HepG2 (cell line): ENCODE measurements around the gene PLEKHB2. TPM values are rescaled to one million over a fixed set of nuclear protein-coding genes. Genes with fewer than 3 reads are reported as not detected.

Source experiments
- FOXC1 ChIP-seq: sonication (generic); formaldehyde crosslinking; IDR thresholded peaks from 2 replicates; pipeline ENCODE4 v1.8.0; 2022; ENCODE audit warnings: mild to moderate bottlenecking, missing genetic modification reagents, borderline replicate concordance
- FOXO1 ChIP-seq: sonication (generic); formaldehyde crosslinking; IDR thresholded peaks from 2 replicates; pipeline ENCODE4 v1.4.0; 2020; ENCODE audit warnings: missing genetic modification reagents
- GTF3A ChIP-seq: sonication (generic); formaldehyde crosslinking; conservative IDR thresholded peaks from 2 replicates; pipeline ENCODE4 v1.4.0; 2020; ENCODE audit warnings: mild to moderate bottlenecking, missing genetic modification reagents
- HDAC2 ChIP-seq: sonication (generic); formaldehyde crosslinking; IDR thresholded peaks from 2 replicates; pipeline ENCODE4 v1.4.0; 2020; ENCODE audit warnings: missing genetic modification reagents
- KLF16 ChIP-seq, 2 experiments: sonication (generic) in 1 of 2; formaldehyde crosslinking in 1 of 2; IDR thresholded peaks; 2 replicates each; pipeline versions ENCODE4 v1.6.1 to v1.8.0; 2016 to 2023; ENCODE audit warnings: missing genetic modification reagents in 2 of 2, missing compliant biosample characterization in 1 of 2
- RFX1 ChIP-seq: fragments of 450-650 bp; IDR thresholded peaks from 2 replicates; pipeline ENCODE4 v1.6.1; 2017
- SP140L ChIP-seq: sonication (generic); formaldehyde crosslinking; IDR thresholded peaks from 2 replicates; pipeline ENCODE4 v1.4.0; 2020; ENCODE audit warnings: missing genetic modification reagents, borderline replicate concordance
- TFAP4 ChIP-seq: sonication (generic); IDR thresholded peaks from 2 replicates; pipeline ENCODE4 v1.6.1; 2016; ENCODE audit warnings: low read depth, borderline replicate concordance
- ZNF615 ChIP-seq: sonication (generic); formaldehyde crosslinking; IDR thresholded peaks from 2 replicates; pipeline ENCODE4 v1.5.0; 2020; ENCODE audit warnings: mild to moderate bottlenecking, missing genetic modification reagents, borderline replicate concordance
- ZNF75D ChIP-seq: sonication (generic); formaldehyde crosslinking; IDR thresholded peaks from 2 replicates; pipeline ENCODE4 v1.8.1; 2023; ENCODE audit warnings: missing genetic modification reagents, mild to moderate bottlenecking, borderline replicate concordance
- polyA plus RNA-seq, 8 experiments: library from polyadenylated mRNA; depleted of rRNA in 3 of 8; stranded (reverse) in 7 of 8; unstranded in 1 of 8; fragments of >200 nt; fragmentation: Illumina TruSeq in 4 of 8; extraction: Trizol in 4 of 8; gene quantifications; 2 replicates each; pipeline versions ENCODE4 v1.2.1 to v1.2.3, GENCODE V29; 2011 to 2016; ENCODE audit warnings: low read depth in 4 of 8, missing spikeins in 1 of 8, mixed read lengths in 1 of 8; ENCODE audit not compliant: insufficient read depth in 1 of 8
- total RNA-seq, 5 experiments: library from RNA; depleted of rRNA; stranded (reverse); fragments of >200 nt; fragmentation: Illumina TruSeq; extraction: Trizol; gene quantifications; 2 replicates each; pipeline ENCODE4 v1.2.3, GENCODE V29; 2016; ENCODE audit warnings: low read depth in 1 of 5
- TF ChIP-seq, protein P1 (sequence below): sonication (generic); formaldehyde crosslinking; conservative IDR thresholded peaks from 2 replicates; pipeline ENCODE4 v1.4.0; 2020; ENCODE audit warnings: missing genetic modification reagents
- TF ChIP-seq, protein P2 (sequence below): sonication (generic); formaldehyde crosslinking; IDR thresholded peaks from 2 replicates; pipeline ENCODE4 v1.5.0; 2020; ENCODE audit warnings: missing genetic modification reagents

The PLEKHB2 gene
- total and polyA plus RNA-seq, 2 of the 13 experiments (the other 11 are each of a cell fraction or from before 2014, with no cell fraction given), result 73.0 to 78.9 TPM

DNA sequence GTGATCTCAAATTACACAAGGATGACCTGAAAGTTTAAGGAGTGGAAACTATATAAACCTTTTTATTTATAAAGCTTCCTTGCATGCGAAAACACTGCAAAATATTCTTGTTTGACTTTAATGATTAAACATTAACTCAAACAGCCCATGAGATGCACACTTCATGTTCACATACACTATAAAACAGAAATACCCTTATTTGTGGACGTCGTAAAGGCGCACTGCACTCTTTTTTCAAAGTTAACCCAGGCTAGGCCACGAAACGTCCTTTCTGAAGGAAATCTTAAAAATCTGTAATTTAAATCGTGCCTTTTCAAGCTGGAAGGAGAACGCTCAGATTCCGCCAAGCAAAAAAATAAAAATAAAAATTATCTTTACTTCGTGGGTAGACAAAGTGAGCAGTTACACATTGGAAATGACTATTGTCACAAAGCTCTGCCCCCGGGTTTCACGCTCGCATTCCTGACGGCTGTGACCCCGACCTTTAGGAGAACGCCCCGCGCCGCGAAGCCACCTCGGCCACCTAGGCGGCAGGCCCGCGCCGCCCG, 12.6 kb upstream of the PLEKHB2 start (continued):
- TF ChIP-seq GTF3A (CRISPR knock-in tag), result no peak; the same call in 1 of the 2 replicates
- no peak for TF ChIP-seq RFX1
- TF ChIP-seq ZNF615 (CRISPR knock-in tag), result no peak
- TF ChIP-seq TFAP4, result no peak
- TF ChIP-seq, protein P1, sequence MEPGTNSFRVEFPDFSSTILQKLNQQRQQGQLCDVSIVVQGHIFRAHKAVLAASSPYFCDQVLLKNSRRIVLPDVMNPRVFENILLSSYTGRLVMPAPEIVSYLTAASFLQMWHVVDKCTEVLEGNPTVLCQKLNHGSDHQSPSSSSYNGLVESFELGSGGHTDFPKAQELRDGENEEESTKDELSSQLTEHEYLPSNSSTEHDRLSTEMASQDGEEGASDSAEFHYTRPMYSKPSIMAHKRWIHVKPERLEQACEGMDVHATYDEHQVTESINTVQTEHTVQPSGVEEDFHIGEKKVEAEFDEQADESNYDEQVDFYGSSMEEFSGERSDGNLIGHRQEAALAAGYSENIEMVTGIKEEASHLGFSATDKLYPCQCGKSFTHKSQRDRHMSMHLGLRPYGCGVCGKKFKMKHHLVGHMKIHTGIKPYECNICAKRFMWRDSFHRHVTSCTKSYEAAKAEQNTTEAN (CRISPR knock-in tag), result peak; percentile 69; the same call in 1 of the 2 replicates
- TF ChIP-seq, protein P2, sequence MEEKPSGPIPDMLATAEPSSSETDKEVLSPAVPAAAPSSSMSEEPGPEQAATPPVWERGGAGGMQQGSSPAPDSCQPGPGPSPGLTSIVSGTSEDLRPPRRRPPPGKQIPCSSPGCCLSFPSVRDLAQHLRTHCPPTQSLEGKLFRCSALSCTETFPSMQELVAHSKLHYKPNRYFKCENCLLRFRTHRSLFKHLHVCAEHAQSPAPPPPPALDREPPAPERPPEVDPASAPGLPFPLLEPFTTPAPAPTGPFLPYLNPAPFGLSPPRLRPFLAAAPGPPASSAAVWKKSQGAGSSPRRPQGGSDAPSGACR, result 0 out of 2 replicates have a peak, but pooled peaks have one; percentile 55
- TF ChIP-seq SP140L, result 0 out of 2 replicates have a peak, but pooled peaks have one; percentile 54
- TF ChIP-seq HDAC2 (CRISPR knock-in tag), result peak; percentile 56
- peak; percentile 7; the same call in 1 of the 2 replicates for TF ChIP-seq FOXO1 (CRISPR knock-in tag)
- 0 out of 2 replicates have a peak, but pooled peaks have one; percentile 58 for TF ChIP-seq FOXC1 (CRISPR knock-in tag)
- 0 out of 4 replicates have a peak, but pooled peaks of 1 of the 2 experiments have one; percentile 15 for TF ChIP-seq KLF16 (CRISPR knock-in tag; IDR thresholded peaks at IDR 0.05)
- TF ChIP-seq ZNF75D (CRISPR knock-in tag), result no peak
